ENCODE results near the gene PPP1R3D. TPM values are rescaled to one million over a fixed set of nuclear protein-coding genes. Genes with fewer than 3 reads are reported as not detected.
"Not testable (repeated sequence)": the region's sequence is repeated elsewhere in the genome, so short reads cannot be mapped to it uniquely, and the experiment has no call there.

Gene PPP1R3D
- total RNA-seq, 1 experiment from 2014 or later: 3.4 TPM

- H3K4me3 ChIP-seq (ENCODE audit: insufficient read depth, low read depth, low read length): no peak overlapping the region
- DNase-seq: peak; percentile 29
- H3K27me3 ChIP-seq (ENCODE audit: control insufficient read depth, insufficient read depth, low read length): no peaks in the 10 kb centered on the region
- H3K36me3 ChIP-seq (replicated peaks; ENCODE audit: control insufficient read depth, insufficient read depth, low read length): no peaks in the 10 kb centered on the region
Measured at GRCh38 chr20:59958626-59959025, 18.5 kb upstream of the PPP1R3D start.

- DNase-seq: no peak
- H3K4me3 ChIP-seq (ENCODE audit: insufficient read depth, low read depth, low read length): no peak within 1 kb of the TSS
- no peaks in the 10 kb centered on the region for H3K36me3 ChIP-seq (replicated peaks; ENCODE audit: control insufficient read depth, insufficient read depth, low read length)
- no peaks in the 10 kb centered on the region for H3K27me3 ChIP-seq (ENCODE audit: control insufficient read depth, insufficient read depth, low read length)
Measured at GRCh38 chr20:59958123-59958522, 18.0 kb upstream of the PPP1R3D start, which contains the start of gene CDH26. TSS of gene CDH26 (plus strand) at chr20:59958423. CDS start at chr20:59958727, 304 bp downstream.

- DNase-seq: not testable (repeated sequence)
Measured at GRCh38 chr20:59957568-59957967, 17.5 kb upstream of the PPP1R3D start.

GRCh38 chr20:59955131-59955796 lies 15.2 kb upstream of the PPP1R3D start:
- DNase-seq: no peak

More at GRCh38 chr20:59957568-59957967, 17.5 kb upstream of the PPP1R3D start:
- not testable (repeated sequence) for H3K27me3 ChIP-seq (ENCODE audit: control insufficient read depth, insufficient read depth, low read length); H3K36me3 ChIP-seq (replicated peaks; ENCODE audit: control insufficient read depth, insufficient read depth, low read length); H3K4me3 ChIP-seq (ENCODE audit: insufficient read depth, low read depth, low read length)

GRCh38 chr20:59954718-59955117 lies 14.6 kb upstream of the PPP1R3D start:
- DNase-seq: no peak
- Histone ChIP-seq H3K4me3 (ENCODE audit: insufficient read depth, low read depth, low read length) (no peak overlapping the region), H3K36me3 (replicated peaks; ENCODE audit: control insufficient read depth, insufficient read depth, low read length) (no peaks in the 10 kb centered on the region), H3K27me3 (ENCODE audit: control insufficient read depth, insufficient read depth, low read length) (no peaks in the 10 kb centered on the region)

More at GRCh38 chr20:59955131-59955796, 15.2 kb upstream of the PPP1R3D start:
- H3K4me3 ChIP-seq (ENCODE audit: insufficient read depth, low read depth, low read length): no peak overlapping the region
- H3K27me3 ChIP-seq (ENCODE audit: control insufficient read depth, insufficient read depth, low read length): no peaks in the 10 kb centered on the region
- H3K36me3 ChIP-seq (replicated peaks; ENCODE audit: control insufficient read depth, insufficient read depth, low read length): no peaks in the 10 kb centered on the region

- Histone ChIP-seq H3K27me3 (ENCODE audit: control insufficient read depth, insufficient read depth, low read length) (no peaks in the 10 kb centered on the region), H3K36me3 (replicated peaks; ENCODE audit: control insufficient read depth, insufficient read depth, low read length) (no peaks in the 10 kb centered on the region), H3K4me3 (ENCODE audit: insufficient read depth, low read depth, low read length) (no peak overlapping the region)
- DNase-seq: no peak
Measured at GRCh38 chr20:59949911-59950310, 9.8 kb upstream of the PPP1R3D start.

- Histone ChIP-seq H3K27me3 (ENCODE audit: control insufficient read depth, insufficient read depth, low read length) (no peaks in the 10 kb centered on the region), H3K36me3 (replicated peaks; ENCODE audit: control insufficient read depth, insufficient read depth, low read length) (no peaks in the 10 kb centered on the region; the same call in 1 of the 2 replicates), H3K4me3 (ENCODE audit: insufficient read depth, low read depth, low read length) (no peak overlapping the region)
- no peak for DNase-seq
Measured at GRCh38 chr20:59948828-59949720, 9.0 kb upstream of the PPP1R3D start.

- Histone ChIP-seq H3K4me3 (ENCODE audit: insufficient read depth, low read depth, low read length) (no peak overlapping the region), H3K36me3 (replicated peaks; ENCODE audit: control insufficient read depth, insufficient read depth, low read length) (no peaks in the 10 kb centered on the region; the same call in 1 of the 2 replicates), H3K27me3 (ENCODE audit: control insufficient read depth, insufficient read depth, low read length) (no peaks in the 10 kb centered on the region)
- no peak for DNase-seq
Measured at GRCh38 chr20:59948212-59948611, 8.1 kb upstream of the PPP1R3D start.

- H3K36me3 ChIP-seq (replicated peaks; ENCODE audit: control insufficient read depth, insufficient read depth, low read length): no peaks in the 10 kb centered on the region; the same call in 1 of the 2 replicates
- no peak overlapping the region for H3K4me3 ChIP-seq (ENCODE audit: insufficient read depth, low read depth, low read length)
- no peaks in the 10 kb centered on the region for H3K27me3 ChIP-seq (ENCODE audit: control insufficient read depth, insufficient read depth, low read length)
- no peak for DNase-seq
Measured at GRCh38 chr20:59947376-59947775, 7.3 kb upstream of the PPP1R3D start.

GRCh38 chr20:59945731-59946130 lies 5.6 kb upstream of the PPP1R3D start:
- DNase-seq: no peak
- H3K27me3 ChIP-seq (ENCODE audit: control insufficient read depth, insufficient read depth, low read length): no peaks in the 10 kb centered on the region
- H3K36me3 ChIP-seq (replicated peaks; ENCODE audit: control insufficient read depth, insufficient read depth, low read length): no peaks in the 10 kb centered on the region; the same call in 1 of the 2 replicates
- H3K4me3 ChIP-seq (ENCODE audit: insufficient read depth, low read depth, low read length): no peak overlapping the region

GRCh38 chr20:59945175-59945574 lies 5.1 kb upstream of the PPP1R3D start:
- no peaks in the 10 kb centered on the region for H3K27me3 ChIP-seq (ENCODE audit: control insufficient read depth, insufficient read depth, low read length)
- no peaks in the 10 kb centered on the region; the same call in 1 of the 2 replicates for H3K36me3 ChIP-seq (replicated peaks; ENCODE audit: control insufficient read depth, insufficient read depth, low read length)
- H3K4me3 ChIP-seq (ENCODE audit: insufficient read depth, low read depth, low read length): no peak overlapping the region
- DNase-seq: no peak

- no peak for DNase-seq
- no peak overlapping the region for H3K4me3 ChIP-seq (ENCODE audit: insufficient read depth, low read depth, low read length)
- no peaks in the 10 kb centered on the region; the same call in 1 of the 2 replicates for H3K36me3 ChIP-seq (replicated peaks; ENCODE audit: control insufficient read depth, insufficient read depth, low read length)
- peaks cover 2% of the 10 kb centered on the region; the same call in 1 of the 2 replicates for H3K27me3 ChIP-seq (ENCODE audit: control insufficient read depth, insufficient read depth, low read length)
Measured at GRCh38 chr20:59944726-59945125, 4.6 kb upstream of the PPP1R3D start.

- Histone ChIP-seq H3K27me3 (ENCODE audit: control insufficient read depth, insufficient read depth, low read length) (peaks cover 16% of the 10 kb centered on the region), H3K4me3 (ENCODE audit: insufficient read depth, low read depth, low read length) (no peak overlapping the region), H3K36me3 (replicated peaks; ENCODE audit: control insufficient read depth, insufficient read depth, low read length) (no peaks in the 10 kb centered on the region; the same call in 1 of the 2 replicates)
- DNase-seq: no peak
Measured at GRCh38 chr20:59942245-59942644, 2.1 kb upstream of the PPP1R3D start.

GRCh38 chr20:59940956-59941294 lies 820 bp upstream of the PPP1R3D start:
- Histone ChIP-seq H3K27me3 (ENCODE audit: control insufficient read depth, insufficient read depth, low read length) (peaks cover 18% of the 10 kb centered on the region), H3K4me3 (ENCODE audit: insufficient read depth, low read depth, low read length) (peak overlapping the region; percentile 54), H3K36me3 (replicated peaks; ENCODE audit: control insufficient read depth, insufficient read depth, low read length) (no peaks in the 10 kb centered on the region; the same call in 1 of the 2 replicates)
- DNase-seq: no peak

- no peak for DNase-seq
- Histone ChIP-seq H3K4me3 (ENCODE audit: insufficient read depth, low read depth, low read length) (peak overlapping the region; percentile 54), H3K36me3 (replicated peaks; ENCODE audit: control insufficient read depth, insufficient read depth, low read length) (no peaks in the 10 kb centered on the region; the same call in 1 of the 2 replicates), H3K27me3 (ENCODE audit: control insufficient read depth, insufficient read depth, low read length) (peaks cover 19% of the 10 kb centered on the region)
Measured at GRCh38 chr20:59939879-59940128, 301 bp downstream of the PPP1R3D start.

Data from H7 (cell line).